Sigmoid colon (tissue), 4 donors: ENCODE results near the gene TMEM239.

ENCODE experiments used
- CTCF ChIP-seq, 4 experiments: fragments of 450-650 bp in 3 of 4; fragments of 200-600 bp in 1 of 4; IDR thresholded peaks; one replicate each; pipeline ENCODE4 v1.5.1; 2016 to 2019; ENCODE audit warnings: antibody characterized with exemption in 4 of 4, mild to moderate bottlenecking in 3 of 4, moderate library complexity in 2 of 4
- EP300 ChIP-seq, 4 donors: sonication (generic); formaldehyde crosslinking; IDR thresholded peaks; one replicate each; pipeline ENCODE4 v1.6.1; 2017; ENCODE audit warnings: antibody characterized with exemption in 4 of 4
- POLR2A ChIP-seq, 2 donors: fragments of 450-650 bp; IDR thresholded peaks; one replicate each; pipeline ENCODE4 v1.6.1; 2016; ENCODE audit warnings: antibody characterized with exemption in 2 of 2, mild to moderate bottlenecking in 2 of 2, moderate library complexity in 2 of 2
- POLR2AphosphoS5 ChIP-seq, 4 donors: sonication (generic); formaldehyde crosslinking; IDR thresholded peaks; one replicate each; pipeline ENCODE4 v1.6.1; 2017; ENCODE audit warnings: antibody characterized with exemption in 4 of 4

GRCh38 chr20:2797136-2797983, 18.8 kb upstream of the TMEM239 start:
- TF ChIP-seq CTCF (IDR thresholded peaks at IDR 0.05) (no peak), EP300 (IDR thresholded peaks at IDR 0.05) (no peak), POLR2A (IDR thresholded peaks at IDR 0.05) (no peak), POLR2AphosphoS5 (IDR thresholded peaks at IDR 0.05) (no peak)
